Karpas-422 (cell line): ENCODE data around the gene PUS10. TPM values are rescaled to one million over a fixed set of nuclear protein-coding genes. Genes with fewer than 3 reads are reported as not detected.
"Not testable (repeated sequence)": the region's sequence is repeated elsewhere in the genome, so short reads cannot be mapped to it uniquely, and the experiment has no call there.

Experiments used
- DNase-seq: peaks from one replicate; pipeline ENCODE4 v3.0.0-alpha.2; 2015
- H2AFZ ChIP-seq: fragments of 200-600 bp; sonication (generic); 2 replicates; pipeline ENCODE4 v1.6.1; 2014; ENCODE audit warnings: antibody characterized with exemption, low read length, mixed read lengths
- H3K27ac ChIP-seq: fragments of 200-600 bp; sonication (generic); 2 replicates; pipeline ENCODE4 v1.5.1; 2014; ENCODE audit warnings: mild to moderate bottlenecking, low read length, moderate library complexity
- H3K27me3 ChIP-seq: fragments of 200-600 bp; sonication (generic); 2 replicates; pipeline ENCODE4 v1.6.1; 2014; ENCODE audit warnings: low read length, mixed read lengths
- H3K36me3 ChIP-seq: fragments of 200-600 bp; sonication (generic); 2 replicates; pipeline ENCODE4 v1.6.1; 2014; ENCODE audit warnings: low read length, mixed read lengths; ENCODE audit not compliant: insufficient read depth
- H3K4me1 ChIP-seq: fragments of 200-600 bp; sonication (generic); 2 replicates; pipeline ENCODE4 v1.6.1; 2014; ENCODE audit warnings: mild to moderate bottlenecking, low read length, mixed read lengths
- H3K4me2 ChIP-seq: fragments of 200-600 bp; sonication (generic); 2 replicates; pipeline ENCODE4 v1.6.1; 2014; ENCODE audit warnings: low read length, low read depth, mild to moderate bottlenecking; ENCODE audit not compliant: poor library complexity, severe bottlenecking
- H3K4me3 ChIP-seq: fragments of 200-600 bp; sonication (generic); 2 replicates; pipeline ENCODE4 v1.5.1; 2014; ENCODE audit warnings: mild to moderate bottlenecking, antibody characterized with exemption, low read length, mixed read lengths
- H3K79me2 ChIP-seq: fragments of 200-600 bp; sonication (generic); 2 replicates; pipeline ENCODE4 v1.6.1; 2014; ENCODE audit warnings: mild to moderate bottlenecking, low read length, mixed read lengths
- H3K9ac ChIP-seq: fragments of 200-600 bp; sonication (generic); 2 replicates; pipeline ENCODE4 v1.6.0; 2014; ENCODE audit warnings: low read length
- H3K9me2 ChIP-seq: fragments of 200-600 bp; sonication (generic), shearing (Covaris generic); replicated peaks from 2 replicates; pipeline ENCODE4 v1.6.0; 2014; ENCODE audit warnings: mild to moderate bottlenecking, low read length, moderate library complexity; ENCODE audit not compliant: insufficient read depth
- H3K9me3 ChIP-seq: fragments of 300-700, 200-600 bp; sonication (generic); 2 replicates; pipeline ENCODE4 v1.6.1; 2014; ENCODE audit warnings: low read length, mixed read lengths
- H4K20me1 ChIP-seq: fragments of 200-600 bp; sonication (generic); 2 replicates; pipeline ENCODE4 v1.6.1; 2014; ENCODE audit warnings: mild to moderate bottlenecking, antibody characterized with exemption, low read length, low read depth; ENCODE audit not compliant: insufficient read depth
- small RNA-seq: library from RNA; depleted of rRNA; stranded (forward); fragments of <200 nt; gene quantifications from one replicate; pipeline ENCODE3, GENCODE V24; 2014
- total RNA-seq: library from RNA; depleted of rRNA; stranded (reverse); fragments of >200 nt; shearing (Covaris generic); gene quantifications from 2 replicates; pipeline ENCODE4 v1.2.3, GENCODE V29; 2014; ENCODE audit warnings: low replicate concordance; rRNA removed

PUS10 gene
- total RNA-seq, 1 experiment from 2014 or later = 18.8 TPM

GRCh38 chr2:60901296-60901695 is 116.8 kb downstream of the PUS10 start:
- not testable (repeated sequence) for H4K20me1 ChIP-seq, DNase-seq, H3K4me3 ChIP-seq, H3K27ac ChIP-seq, H3K9ac ChIP-seq, H3K27me3 ChIP-seq, H3K9me3 ChIP-seq, H3K9me2 ChIP-seq, H3K4me2 ChIP-seq, H2AFZ ChIP-seq
- Histone ChIP-seq H3K4me1 (peaks cover 12% of the 10 kb centered on the region; the same call in 1 of the 2 replicates), H3K79me2 (peaks cover 76% of the 10 kb centered on the region), H3K36me3 (peaks cover 84% of the 10 kb centered on the region)

DNA sequence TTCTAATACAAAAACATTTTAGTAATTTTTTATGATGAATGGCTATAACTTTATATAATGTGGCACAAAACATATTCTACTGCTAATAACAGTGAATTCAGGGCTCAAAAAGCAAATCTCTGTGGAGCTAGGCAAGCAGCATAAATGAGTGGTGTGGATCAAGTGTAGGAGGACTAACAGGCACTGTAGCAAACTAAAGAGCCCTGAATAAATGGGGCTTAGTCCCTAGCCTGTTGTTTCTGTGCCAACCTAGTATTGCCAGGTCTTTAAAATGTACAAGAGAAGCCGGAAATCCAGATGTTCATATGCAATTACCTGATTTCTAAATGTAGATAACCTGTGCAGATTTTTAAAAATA is 118.2 kb downstream of the PUS10 start:
- Histone ChIP-seq H3K27ac (no peak overlapping the region), H2AFZ (no peak overlapping the region), H3K36me3 (peaks cover 84% of the 10 kb centered on the region), H4K20me1 (no peaks in the 10 kb centered on the region), H3K9ac (no peak overlapping the region), H3K9me3 (no peaks in the 10 kb centered on the region), H3K27me3 (no peaks in the 10 kb centered on the region), H3K4me2 (no peak overlapping the region), H3K79me2 (peaks cover 74% of the 10 kb centered on the region), H3K4me3 (no peak overlapping the region), H3K4me1 (peaks cover 11% of the 10 kb centered on the region; the same call in 1 of the 2 replicates), H3K9me2 (no peaks in the 10 kb centered on the region)
- DNase-seq = no peak

DNA sequence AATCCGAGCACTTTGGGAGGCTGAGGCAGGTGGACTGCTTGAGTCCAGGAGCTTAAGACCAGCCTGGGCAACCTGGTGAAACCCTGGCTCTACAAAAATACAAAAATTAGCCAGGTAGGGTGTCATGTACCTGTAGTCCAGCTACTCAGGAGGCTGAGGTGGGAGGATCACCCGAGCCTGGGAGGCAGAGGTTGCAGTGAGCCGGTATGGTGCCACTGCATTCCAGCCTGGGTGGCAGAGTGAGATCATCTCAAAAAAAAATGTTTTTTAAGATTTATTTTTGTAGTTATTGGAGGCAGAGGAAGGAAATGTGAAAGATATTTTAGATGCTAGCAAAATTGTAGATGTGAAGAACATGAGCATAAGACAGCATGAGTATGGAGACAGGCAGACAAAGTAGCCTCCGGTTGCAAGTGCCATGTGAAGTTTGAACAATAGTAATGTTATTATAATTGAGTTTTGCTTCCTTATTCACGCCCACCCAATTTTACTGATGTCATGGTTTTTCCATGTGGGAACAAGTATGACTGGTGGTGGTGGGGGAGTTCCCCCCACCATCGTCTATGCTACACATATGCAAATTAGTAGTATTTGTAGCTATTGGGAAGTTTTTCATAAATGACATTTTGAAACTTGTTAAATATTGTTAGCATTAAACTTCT is 118.7 kb downstream of the PUS10 start:
- Histone ChIP-seq H2AFZ (no peak overlapping the region), H3K4me3 (no peak overlapping the region), H3K79me2 (peaks cover 72% of the 10 kb centered on the region), H3K4me2 (no peak overlapping the region), H3K9me2 (no peaks in the 10 kb centered on the region), H3K36me3 (peaks cover 83% of the 10 kb centered on the region), H3K4me1 (peaks cover 11% of the 10 kb centered on the region; the same call in 1 of the 2 replicates), H3K27me3 (no peaks in the 10 kb centered on the region), H3K27ac (no peak overlapping the region), H4K20me1 (no peaks in the 10 kb centered on the region), H3K9ac (no peak overlapping the region), H3K9me3 (no peaks in the 10 kb centered on the region)
- no peak for DNase-seq

DNA sequence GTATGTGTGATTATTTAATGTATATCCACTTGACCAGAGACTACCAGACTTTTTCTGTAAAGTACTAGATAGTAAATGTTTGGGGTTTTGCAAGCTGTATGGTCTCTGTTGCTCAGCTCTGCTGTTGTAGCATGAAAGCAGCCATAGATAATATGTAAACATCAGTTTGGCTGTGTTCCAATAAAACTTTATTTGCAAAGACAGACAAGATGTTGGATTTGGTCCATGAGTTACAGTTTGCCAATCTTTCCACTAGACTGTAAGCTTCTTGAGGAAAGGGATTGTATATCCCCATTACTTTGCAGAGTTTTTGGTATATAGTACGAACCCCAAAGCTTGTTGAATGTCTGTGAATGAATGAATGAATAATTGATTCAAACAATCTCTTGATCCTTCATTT is 119.5 kb downstream of the PUS10 start:
- H3K4me1 ChIP-seq = peaks cover 11% of the 10 kb centered on the region; the same call in 1 of the 2 replicates
- no peak overlapping the region for H3K9ac ChIP-seq
- H3K4me3 ChIP-seq = no peak overlapping the region
- H3K27ac ChIP-seq = no peak overlapping the region
- H3K27me3 ChIP-seq = no peaks in the 10 kb centered on the region
- H3K9me3 ChIP-seq = no peaks in the 10 kb centered on the region
- no peak overlapping the region for H2AFZ ChIP-seq
- H4K20me1 ChIP-seq = no peaks in the 10 kb centered on the region
- no peak overlapping the region for H3K4me2 ChIP-seq
- peaks cover 76% of the 10 kb centered on the region for H3K79me2 ChIP-seq
- peaks cover 86% of the 10 kb centered on the region for H3K36me3 ChIP-seq
- H3K9me2 ChIP-seq = no peaks in the 10 kb centered on the region
- DNase-seq = no peak

Small RNA genes lying within 50 kb of the gene (small RNA-seq; reads per million reads assigned to genes)
- gene RNA5SP95 (not detected), gene RNU4-51P (not detected)

Other genes starting within 250 kb of the PUS10 start
- 34.6 and 57.0 TPM in 2 replicates for gene REL, start 136.7 kb downstream of the PUS10 start, total RNA-seq
- 17.4 and 32.6 TPM in 2 replicates for gene PEX13, start 535 bp downstream of the PUS10 start, total RNA-seq
- 11.2 and 13.3 TPM in 2 replicates for gene SANBR, start 47.6 kb upstream of the PUS10 start, total RNA-seq
- 7.6 and 21.4 TPM in 2 replicates for gene C2orf74, start 143.9 kb upstream of the PUS10 start, total RNA-seq